Hematopoietic multipotent progenitor cell treated with erythropoietin and hydrocortisone succinate and interleukin-3 and kit ligand, for 6 days (in vitro differentiated cells): ENCODE measurements around the gene FHIT.

ENCODE experiments used
- DNase-seq: peaks from one replicate; pipeline ENCODE4 v3.0.0-alpha.2; 2015

FHIT gene

GRCh38 chr3:61251174-61251972 is at the start of gene FHIT:
TSS of gene FHIT (minus strand) at chr3:61251452.
- peak; percentile 98 for DNase-seq

GRCh38 chr3:61300786-61301185 is 49.5 kb upstream of the FHIT start:
- no peak for DNase-seq

- no peak for DNase-seq
These were observed 48.7 kb upstream of the FHIT start for GRCh38 chr3:61300006-61300380.

- DNase-seq, result no peak
These were observed 48.2 kb upstream of the FHIT start for GRCh38 chr3:61299343-61300005.

- no peak for DNase-seq
These were observed 46.6 kb upstream of the FHIT start for GRCh38 chr3:61297821-61298220.

GRCh38 chr3:61288446-61288845 is 37.2 kb upstream of the FHIT start:
- no peak for DNase-seq

- no peak for DNase-seq
These were observed 32.6 kb upstream of the FHIT start for GRCh38 chr3:61283876-61284275.

- no peak for DNase-seq
These were observed 27.5 kb upstream of the FHIT start for GRCh38 chr3:61278713-61279112.

GRCh38 chr3:61277411-61277810 is 26.2 kb upstream of the FHIT start:
- no peak for DNase-seq

- no peak for DNase-seq
These were observed 18.2 kb upstream of the FHIT start for GRCh38 chr3:61269435-61269834.

GRCh38 chr3:61268644-61269043 is 17.4 kb upstream of the FHIT start:
- no peak for DNase-seq

- no peak for DNase-seq
These were observed 13.0 kb upstream of the FHIT start for GRCh38 chr3:61264281-61264680.

- no peak for DNase-seq
These were observed 5.9 kb upstream of the FHIT start for GRCh38 chr3:61257148-61257547.

- DNase-seq, result no peak
These were observed 2.5 kb upstream of the FHIT start for GRCh38 chr3:61253756-61254155.

- DNase-seq, result no peak
These were observed 1.6 kb upstream of the FHIT start for GRCh38 chr3:61252836-61253235.

- DNase-seq, result peak; percentile 78
These were observed 473 bp downstream of the FHIT start for GRCh38 chr3:61250784-61251173.

GRCh38 chr3:61248496-61248895 is 2.8 kb downstream of the FHIT start:
- DNase-seq, result no peak

- DNase-seq, result no peak
These were observed 4.1 kb downstream of the FHIT start for GRCh38 chr3:61247191-61247590.

GRCh38 chr3:61239871-61240270 is 11.4 kb downstream of the FHIT start:
- no peak for DNase-seq

- peak; percentile 51 for DNase-seq
These were observed 13.4 kb downstream of the FHIT start for GRCh38 chr3:61237858-61238257.

GRCh38 chr3:61236556-61236955 is 14.7 kb downstream of the FHIT start:
- no peak for DNase-seq

GRCh38 chr3:61233746-61234145 is 17.5 kb downstream of the FHIT start:
- DNase-seq, result no peak

- no peak for DNase-seq
These were observed 19.6 kb downstream of the FHIT start for GRCh38 chr3:61231693-61232092.

- no peak for DNase-seq
These were observed 23.5 kb downstream of the FHIT start for GRCh38 chr3:61227799-61228198.
